CD4-positive, alpha-beta memory T cell (primary cell): ENCODE results near the gene ENO1. TPM values are rescaled to one million over a fixed set of nuclear protein-coding genes. Genes with fewer than 3 reads are reported as not detected.

Experiments
- CTCF ChIA-PET: fragments of 350-600 bp; sonication (Branson Sonifier 250); formaldehyde crosslinking; loops from one replicate; lab custom pipeline; 2021; ENCODE audit warnings: inconsistent platforms; ENCODE audit not compliant: partially characterized antibody; lab: Charles Lee
- POLR2A ChIA-PET: fragments of 350-600 bp; sonication (Branson Sonifier 250); formaldehyde crosslinking; loops from one replicate; lab custom pipeline; 2021; ENCODE audit not compliant: partially characterized antibody; lab: Charles Lee
- DNase-seq, 5 donors: peaks; one replicate each; pipeline versions ENCODE4 v3.0.0 to v3.0.0-alpha.2; 2020 to 2022; ENCODE audit warnings: mixed read lengths in 1 of 5
- H3K27ac ChIP-seq: one replicate; pipeline ENCODE4 v1.7.0; 2013; ENCODE audit warnings: low read depth, low read length
- H3K27me3 ChIP-seq: 2 replicates; pipeline ENCODE4 v1.7.0; 2013; ENCODE audit warnings: mild to moderate bottlenecking, low read length, moderate library complexity; ENCODE audit not compliant: insufficient read depth
- H3K36me3 ChIP-seq: 2 replicates; pipeline ENCODE4 v1.7.0; 2013; ENCODE audit warnings: mild to moderate bottlenecking, low read length, moderate library complexity; ENCODE audit not compliant: insufficient read depth
- H3K4me1 ChIP-seq: 2 replicates; pipeline ENCODE4 v1.7.0; 2013; ENCODE audit warnings: mild to moderate bottlenecking, low read length, moderate library complexity; ENCODE audit not compliant: insufficient read depth
- H3K4me3 ChIP-seq, 2 donors: one replicate each; pipeline ENCODE4 v1.7.0; 2013; ENCODE audit warnings: low read length in 2 of 2, mild to moderate bottlenecking in 1 of 2
- H3K9me3 ChIP-seq, 2 donors: one replicate each; pipeline ENCODE4 v1.7.0; 2013; ENCODE audit warnings: low read length in 2 of 2, control low read depth in 1 of 2; ENCODE audit not compliant: control insufficient read depth in 1 of 2
- H3K27ac Mint-ChIP-seq, 7 donors: one replicate each; pipeline ENCODE4 v1.8.0; 2020 to 2021; ENCODE audit warnings: mixed read lengths in 7 of 7, mild to moderate bottlenecking in 6 of 7, inconsistent platforms in 3 of 7, moderate library complexity in 3 of 7
- H3K27me3 Mint-ChIP-seq, 2 donors: one replicate each; pipeline ENCODE4 v1.8.0; 2020 to 2021; ENCODE audit warnings: mixed read lengths in 2 of 2
- H3K36me3 Mint-ChIP-seq, 2 donors: one replicate each; pipeline ENCODE4 v1.8.0; 2020 to 2021; ENCODE audit warnings: mixed read lengths in 2 of 2, inconsistent platforms in 1 of 2, mild to moderate bottlenecking in 1 of 2
- H3K4me1 Mint-ChIP-seq, 4 donors: one replicate each; pipeline ENCODE4 v1.8.0; 2020 to 2021; ENCODE audit warnings: mixed read lengths in 4 of 4, mild to moderate bottlenecking in 1 of 4
- H3K4me3 Mint-ChIP-seq, 8 donors: one replicate each; pipeline ENCODE4 v1.8.0; 2020 to 2021; ENCODE audit warnings: mixed read lengths in 8 of 8, mild to moderate bottlenecking in 7 of 8, moderate library complexity in 6 of 8, inconsistent platforms in 3 of 8
- H3K9me3 Mint-ChIP-seq, 8 donors: one replicate each; pipeline ENCODE4 v1.8.0; 2020 to 2021; ENCODE audit warnings: mixed read lengths in 8 of 8, mild to moderate bottlenecking in 5 of 8, inconsistent platforms in 3 of 8, moderate library complexity in 1 of 8
- intact Hi-C: fragments of 100-400 bp; cut with micrococcal nuclease; formaldehyde crosslinking; loops from one replicate; pipeline ENCODE4 v1.15.1; 2023
- polyA plus RNA-seq, 2 donors: library from polyadenylated mRNA; unstranded; fragments of 300-500 nt; fragmentation: Illumina TruSeq; gene quantifications; one replicate each; pipeline ENCODE4 v1.2.3, GENCODE V29; 2021
- total RNA-seq, 2 experiments: library from RNA; stranded (reverse); gene quantifications; one replicate each; pipeline ENCODE4 v1.2.3, GENCODE V29; 2021

Gene ENO1
- total and polyA plus RNA-seq, 4 experiments from 2014 or later: 291 to 1,157 (median 688) TPM

GRCh38 chr1:8818325-8818775, 60.1 kb downstream of the ENO1 start:
- Mint-ChIP-seq H3K27me3 (peaks cover 2 to 4% of the 10 kb centered on the region in 2 donors), H3K4me1 (peaks cover 22 to 40% (median 29%) of the 10 kb centered on the region in 4 donors), H3K9me3 (no peaks in the 10 kb centered on the region), H3K36me3 (peaks cover 0 to 8% of the 10 kb centered on the region in 2 donors), H3K4me3 (peak overlapping the region; percentile 84 to 94 (median 90)), H3K27ac (peak overlapping the region; percentile 81 to 98 (median 92))
- ChIA-PET POLR2A (no interaction called here), CTCF (interaction anchor here (0.7 kb wide), 1 partner anchor 114 kb away, joined by 3 read pairs; no protein-coding TSS in a partner anchor)
- intact Hi-C loops: loop anchor here (5.0 to 10.0 kb wide), 2 partner anchors 39 to 114 kb away; no protein-coding TSS in a partner anchor
- peaks cover 28% of the 10 kb centered on the region for H3K4me1 ChIP-seq
- no peaks in the 10 kb centered on the region for H3K36me3 ChIP-seq
- no peaks in the 10 kb centered on the region for H3K27me3 ChIP-seq
- H3K4me3 ChIP-seq: peak overlapping the region in 1 of 2 donors; percentile 71
- peak in 1 of 5 donors; percentile 4 for DNase-seq
- no peaks in the 10 kb centered on the region for H3K9me3 ChIP-seq
- peak overlapping the region; percentile 76 for H3K27ac ChIP-seq

DNA sequence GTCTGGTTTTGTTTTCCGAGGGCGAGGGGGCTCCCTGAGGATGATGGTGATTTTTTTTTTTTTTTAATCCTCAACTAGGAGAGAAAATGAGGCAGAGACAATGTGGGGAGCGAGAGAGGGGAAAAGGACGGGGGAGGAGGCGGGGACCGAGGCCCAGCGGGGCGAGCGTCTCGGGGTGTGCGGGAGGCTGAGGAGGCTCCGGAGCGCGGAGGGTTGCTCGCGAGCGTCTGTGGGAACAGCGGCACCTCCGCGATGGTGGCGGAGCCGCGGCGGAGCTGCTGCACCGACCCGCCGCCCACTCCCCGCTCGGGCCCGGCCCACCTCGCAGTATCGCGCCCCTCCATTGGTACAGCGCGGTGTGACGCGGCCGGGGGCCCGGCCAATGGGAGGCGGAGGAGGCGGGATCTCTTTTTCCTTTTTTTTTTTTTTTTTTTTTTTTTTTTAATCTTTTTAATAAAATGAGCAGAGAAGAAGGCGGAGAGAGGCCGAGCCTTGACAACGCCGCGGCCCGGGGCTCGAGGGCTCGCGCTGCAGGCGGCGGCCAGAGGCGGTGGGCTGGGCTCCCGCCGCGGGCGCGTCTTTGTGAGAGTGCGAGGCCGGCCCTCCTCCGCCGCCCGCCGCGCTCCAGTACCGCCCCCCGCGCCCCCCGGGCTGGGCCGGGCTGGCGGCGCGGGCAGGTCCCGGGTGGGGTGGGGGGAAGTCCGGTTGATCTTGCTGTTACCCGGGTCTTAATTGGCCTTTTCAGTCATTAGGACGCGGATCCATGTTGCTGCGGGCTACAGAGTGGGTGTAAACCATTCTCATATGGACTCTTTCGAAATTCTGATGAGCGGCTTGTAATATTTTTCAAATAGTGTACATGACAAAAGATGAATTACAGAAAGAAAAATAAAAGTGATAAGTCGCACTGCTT, 60.8 kb downstream of the ENO1 start, which contains the start of gene RERE:
RERE (minus strand) TSS at position 229 of the 913 bp plus-strand sequence.
- ChIA-PET POLR2A (interaction anchor here (0.7 to 1.5 kb wide), 7 partner anchors 14 to 396 kb away, joined by 3 to 18 read pairs (median 4); partner anchors contain the start of gene ENO1), CTCF (interaction anchor here (0.6 to 1.5 kb wide), 4 partner anchors 19 to 167 kb away, joined by 3 to 5 read pairs (median 3); no protein-coding TSS in a partner anchor)
- peak within 1 kb of the TSS; percentile 81 for H3K27ac ChIP-seq
- H3K27me3 ChIP-seq: no peaks in the 10 kb centered on the region
- H3K36me3 Mint-ChIP-seq: peaks cover 0 to 8% of the 10 kb centered on the region in 2 donors
- peak; percentile 93 to 100 (median 98) for DNase-seq
- peaks cover 24 to 40% (median 29%) of the 10 kb centered on the region in 4 donors for H3K4me1 Mint-ChIP-seq
- peaks cover 28% of the 10 kb centered on the region for H3K4me1 ChIP-seq
- intact Hi-C loops: loop anchor here (2.0 to 10.0 kb wide), 3 partner anchors 40 to 113 kb away; partner anchors contain the start of gene ENO1
- peaks cover 2 to 3% of the 10 kb centered on the region in 2 donors for H3K27me3 Mint-ChIP-seq
- no peaks in the 10 kb centered on the region for H3K36me3 ChIP-seq
- H3K4me3 Mint-ChIP-seq: peak within 1 kb of the TSS; percentile 86 to 97 (median 94)
- H3K9me3 Mint-ChIP-seq: no peaks in the 10 kb centered on the region
- peak within 1 kb of the TSS; percentile 91 to 99 (median 98) for H3K27ac Mint-ChIP-seq
- H3K9me3 ChIP-seq: no peaks in the 10 kb centered on the region
- H3K4me3 ChIP-seq: peak within 1 kb of the TSS; percentile 79 to 80

GRCh38 chr1:8816831-8817411, 61.6 kb downstream of the ENO1 start:
- DNase-seq: peak in 4 of 5 donors; percentile 2 to 47 (median 14)
- intact Hi-C loops: loop anchor here (2.0 to 10.0 kb wide), 3 partner anchors 40 to 112 kb away; partner anchors contain the start of gene ENO1
- H3K9me3 ChIP-seq: no peaks in the 10 kb centered on the region

DNA sequence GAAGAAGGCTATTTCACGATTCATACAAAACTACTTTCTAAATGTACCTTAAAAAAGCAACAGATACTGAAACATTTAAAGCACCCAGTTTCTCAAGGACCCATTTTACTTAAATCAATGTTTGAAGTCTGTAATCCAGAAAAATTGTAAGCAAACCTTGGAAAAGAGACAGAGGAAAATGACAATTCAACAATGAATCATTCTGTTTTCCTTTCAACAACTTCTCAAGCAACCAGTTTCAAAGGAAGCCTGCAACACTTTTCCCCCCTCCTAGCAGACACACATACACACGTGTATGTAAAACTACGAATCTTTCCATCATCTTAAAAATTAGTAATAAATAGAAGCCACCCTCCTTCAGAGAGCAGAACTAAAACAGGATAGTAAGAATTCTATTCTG, 62.2 kb downstream of the ENO1 start:
- POLR2A ChIA-PET: interaction anchor here (1.7 kb wide), 1 partner anchor 62 kb away, joined by 8 read pairs; the partner anchor contains the start of gene ENO1

More at GRCh38 chr1:8816831-8817411, 61.6 kb downstream of the ENO1 start:
- ChIA-PET CTCF (interaction anchor here (0.6 to 1.5 kb wide), 4 partner anchors 20 to 167 kb away, joined by 3 to 5 read pairs (median 3); no protein-coding TSS in a partner anchor), POLR2A (interaction anchor here (0.5 to 1.7 kb wide), 8 partner anchors 13 to 395 kb away, joined by 3 to 18 read pairs (median 4); partner anchors contain the start of gene ENO1)
- H3K27ac ChIP-seq: peak overlapping the region; percentile 81
- Mint-ChIP-seq H3K9me3 (no peaks in the 10 kb centered on the region), H3K27me3 (peaks cover 2 to 3% of the 10 kb centered on the region in 2 donors), H3K4me3 (peak overlapping the region; percentile 86 to 97 (median 94)), H3K27ac (peak overlapping the region; percentile 91 to 99 (median 96)), H3K36me3 (peaks cover 0 to 8% of the 10 kb centered on the region in 2 donors), H3K4me1 (peaks cover 24 to 40% (median 29%) of the 10 kb centered on the region in 4 donors)
- peak overlapping the region; percentile 79 to 80 for H3K4me3 ChIP-seq
- H3K27me3 ChIP-seq: no peaks in the 10 kb centered on the region
- no peaks in the 10 kb centered on the region for H3K36me3 ChIP-seq
- peaks cover 28% of the 10 kb centered on the region for H3K4me1 ChIP-seq

GRCh38 chr1:8815582-8816151, 62.8 kb downstream of the ENO1 start:
- Histone ChIP-seq H3K27ac (no peak overlapping the region), H3K9me3 (no peaks in the 10 kb centered on the region), H3K4me1 (peaks cover 28% of the 10 kb centered on the region), H3K27me3 (no peaks in the 10 kb centered on the region), H3K36me3 (no peaks in the 10 kb centered on the region), H3K4me3 (no peak overlapping the region)
- H3K36me3 Mint-ChIP-seq: peaks cover 0 to 8% of the 10 kb centered on the region in 2 donors
- no peaks in the 10 kb centered on the region for H3K9me3 Mint-ChIP-seq
- POLR2A ChIA-PET: interaction anchor here (1.7 kb wide), 1 partner anchor 63 kb away, joined by 8 read pairs; the partner anchor contains the start of gene ENO1
- H3K4me3 Mint-ChIP-seq: peak overlapping the region; percentile 86 to 97 (median 94)
- peaks cover 2 to 3% of the 10 kb centered on the region in 2 donors for H3K27me3 Mint-ChIP-seq
- DNase-seq: no peak
- H3K27ac Mint-ChIP-seq: peak overlapping the region in 6 of 7 donors; percentile 91 to 96 (median 92)
- intact Hi-C loops: loop anchor here (2.0 to 10.0 kb wide), 3 partner anchors 42 to 111 kb away; partner anchors contain the start of gene ENO1
- CTCF ChIA-PET: interaction anchor here (1.6 kb wide), 1 partner anchor 33 kb away, joined by 13 read pairs; no protein-coding TSS in a partner anchor
- peaks cover 26 to 40% (median 32%) of the 10 kb centered on the region in 4 donors for H3K4me1 Mint-ChIP-seq

More for the DNA sequence above, 62.2 kb downstream of the ENO1 start:
- H3K36me3 ChIP-seq: no peaks in the 10 kb centered on the region
- H3K9me3 ChIP-seq: no peaks in the 10 kb centered on the region
- peak overlapping the region; percentile 86 to 97 (median 94) for H3K4me3 Mint-ChIP-seq
- H3K36me3 Mint-ChIP-seq: peaks cover 0 to 8% of the 10 kb centered on the region in 2 donors
- CTCF ChIA-PET: interaction anchor here (1.5 to 1.6 kb wide), 2 partner anchors 32 to 46 kb away, joined by 3 to 13 read pairs; no protein-coding TSS in a partner anchor
- peaks cover 2 to 3% of the 10 kb centered on the region in 2 donors for H3K27me3 Mint-ChIP-seq
- intact Hi-C loops: loop anchor here (2.0 to 10.0 kb wide), 3 partner anchors 41 to 111 kb away; partner anchors contain the start of gene ENO1
- H3K4me3 ChIP-seq: peak overlapping the region; percentile 79 to 80
- no peaks in the 10 kb centered on the region for H3K9me3 Mint-ChIP-seq
- no peaks in the 10 kb centered on the region for H3K27me3 ChIP-seq
- H3K27ac ChIP-seq: no peak overlapping the region
- peaks cover 24 to 40% (median 29%) of the 10 kb centered on the region in 4 donors for H3K4me1 Mint-ChIP-seq
- no peak for DNase-seq
- peaks cover 28% of the 10 kb centered on the region for H3K4me1 ChIP-seq
- peak overlapping the region; percentile 91 to 98 (median 93) for H3K27ac Mint-ChIP-seq

GRCh38 chr1:8814865-8815264, 63.6 kb downstream of the ENO1 start:
- Mint-ChIP-seq H3K36me3 (peaks cover 0 to 8% of the 10 kb centered on the region in 2 donors), H3K27ac (peak overlapping the region in 5 of 7 donors; percentile 24 to 96 (median 56)), H3K4me1 (peaks cover 26 to 40% (median 33%) of the 10 kb centered on the region in 4 donors), H3K27me3 (peaks cover 1 to 2% of the 10 kb centered on the region in 2 donors), H3K9me3 (no peaks in the 10 kb centered on the region), H3K4me3 (peak overlapping the region in 5 of 8 donors; percentile 11 to 40 (median 29))
- ChIA-PET POLR2A (interaction anchor here (1.7 kb wide), 1 partner anchor 64 kb away, joined by 8 read pairs; the partner anchor contains the start of gene ENO1), CTCF (interaction anchor here (1.6 kb wide), 1 partner anchor 34 kb away, joined by 13 read pairs; no protein-coding TSS in a partner anchor)
- Histone ChIP-seq H3K36me3 (no peaks in the 10 kb centered on the region), H3K4me3 (no peak overlapping the region), H3K4me1 (peaks cover 28% of the 10 kb centered on the region), H3K27ac (no peak overlapping the region), H3K27me3 (no peaks in the 10 kb centered on the region), H3K9me3 (no peaks in the 10 kb centered on the region)
- no peak for DNase-seq
- intact Hi-C loops: loop anchor here (5.0 to 10.0 kb wide), 2 partner anchors 42 to 110 kb away; no protein-coding TSS in a partner anchor
